IPS DF 4.7 (cell line): ENCODE results near the gene STIM1.

ENCODE experiments used
- DNase-seq: peaks from one replicate; pipeline ENCODE4 v3.0.0-alpha.2; 2013; ENCODE audit warnings: low spot score; ENCODE audit errors: extremely low read depth

STIM1 gene

GRCh38 chr11:4065086-4065485, 209.6 kb downstream of the STIM1 start:
- DNase-seq: no peak

DNA sequence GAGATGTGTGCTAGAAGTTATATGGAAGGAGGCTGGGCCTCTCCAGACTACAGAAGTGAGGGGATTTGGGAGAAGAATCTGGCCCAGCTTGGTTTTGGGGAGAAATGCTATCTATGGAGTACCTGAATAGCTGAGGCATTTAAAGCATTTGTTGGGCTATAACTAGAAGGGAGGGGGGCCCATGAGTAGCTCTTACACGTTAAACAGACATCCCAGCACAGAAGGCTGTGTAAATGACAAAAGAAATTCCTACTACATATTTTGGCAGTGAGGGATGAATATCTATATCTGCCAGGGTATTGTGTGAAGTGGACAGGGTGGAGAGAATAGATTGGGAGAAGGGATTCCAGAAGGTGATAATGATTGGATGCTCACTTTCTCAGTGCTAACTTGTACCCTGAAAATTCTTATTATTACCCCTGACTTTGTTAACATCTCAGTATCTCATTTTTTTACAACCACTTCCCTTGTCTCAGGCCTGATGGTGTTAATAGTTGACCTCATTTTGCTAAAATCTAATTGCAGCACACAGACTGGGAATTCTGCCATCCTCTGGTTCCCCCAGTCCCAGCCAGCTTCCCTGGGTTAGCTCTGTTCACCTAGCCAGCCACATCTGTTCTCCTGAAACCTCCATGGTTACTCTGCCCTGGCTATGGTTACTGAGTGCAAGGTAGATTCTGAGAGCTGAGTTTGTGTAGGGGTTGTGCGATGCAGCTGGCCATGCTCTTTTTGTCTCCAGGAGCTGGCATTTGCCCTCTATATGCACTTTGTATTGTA, 210.3 kb downstream of the STIM1 start:
- DNase-seq: no peak

GRCh38 chr11:4066910-4067309, 211.4 kb downstream of the STIM1 start:
- no peak for DNase-seq

- no peak for DNase-seq
Measured at GRCh38 chr11:4068962-4069361, 213.5 kb downstream of the STIM1 start.

- DNase-seq: no peak
Measured at GRCh38 chr11:4071325-4071724, 215.9 kb downstream of the STIM1 start.

GRCh38 chr11:4071914-4072313, 216.4 kb downstream of the STIM1 start:
- no peak for DNase-seq

DNA sequence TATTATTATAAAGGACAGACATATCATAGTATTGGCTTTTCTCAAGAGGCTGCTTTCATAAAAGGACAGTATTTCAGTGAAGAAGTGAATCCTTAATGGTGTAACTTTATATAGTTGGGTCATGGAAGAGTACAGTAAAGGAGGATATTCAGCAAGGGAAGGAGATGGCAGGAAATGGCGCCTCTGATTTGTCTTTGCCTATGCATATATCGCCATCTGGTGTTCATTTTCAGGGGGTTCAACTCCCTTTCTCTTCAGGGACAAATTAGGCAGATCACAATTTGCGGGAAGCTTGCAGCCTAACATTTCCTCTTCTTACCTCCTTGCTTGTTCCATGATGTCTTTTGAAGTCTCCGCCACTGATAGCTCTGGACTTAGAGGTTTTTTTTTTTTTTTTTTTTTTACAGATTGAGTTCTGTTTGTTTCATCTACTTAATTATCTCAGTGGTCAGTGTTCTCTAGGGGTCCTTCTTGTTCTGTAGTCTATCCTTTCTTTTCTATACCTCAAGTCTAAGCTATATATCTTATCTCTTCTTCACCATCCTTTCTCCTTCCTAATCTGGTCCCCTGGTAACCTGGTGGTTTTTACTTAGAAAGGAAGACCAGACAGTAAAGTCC, 217.3 kb downstream of the STIM1 start:
- peak; percentile 44 for DNase-seq

DNA sequence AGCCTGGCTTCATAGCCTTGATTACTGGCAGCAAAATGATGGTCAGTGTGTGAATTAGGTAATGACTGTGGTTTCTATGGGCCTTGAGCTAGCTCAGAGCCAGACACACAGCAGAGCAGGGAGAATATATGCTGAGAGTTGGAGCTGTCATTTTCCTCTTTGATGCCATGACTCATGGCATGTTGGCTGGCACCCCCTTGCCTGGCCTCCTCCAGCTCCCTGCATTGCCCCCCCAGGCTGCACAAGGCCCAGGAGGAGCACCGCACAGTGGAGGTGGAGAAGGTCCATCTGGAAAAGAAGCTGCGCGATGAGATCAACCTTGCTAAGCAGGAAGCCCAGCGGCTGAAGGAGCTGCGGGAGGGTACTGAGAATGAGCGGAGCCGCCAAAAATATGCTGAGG, 218.8 kb downstream of the STIM1 start:
- no peak for DNase-seq

GRCh38 chr11:4076774-4077173, 221.3 kb downstream of the STIM1 start:
- DNase-seq: no peak

GRCh38 chr11:4083198-4083597, 227.7 kb downstream of the STIM1 start:
- no peak for DNase-seq

- no peak for DNase-seq
Measured at GRCh38 chr11:4084406-4085125, 229.1 kb downstream of the STIM1 start.

DNA sequence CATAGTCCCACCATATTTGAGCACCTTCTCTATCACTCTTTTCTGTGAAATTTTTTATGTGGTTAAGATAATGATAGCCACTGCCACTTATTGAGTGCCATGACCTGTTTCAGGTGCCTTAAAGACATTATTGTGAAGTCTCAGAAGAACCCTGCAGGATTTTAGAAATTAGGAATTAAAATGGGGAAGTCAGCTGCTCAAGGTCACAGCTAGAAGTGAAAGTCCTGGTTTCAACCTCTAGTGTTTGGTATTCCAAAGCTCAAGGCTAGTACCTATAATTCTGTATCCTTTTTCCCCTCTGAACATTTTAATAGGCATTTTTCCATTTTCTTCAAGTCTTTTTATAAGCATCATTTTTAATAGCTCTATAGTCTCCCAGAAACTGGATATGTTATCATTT, 230.1 kb downstream of the STIM1 start:
- no peak for DNase-seq

- no peak for DNase-seq
Measured at GRCh38 chr11:4086575-4087353, 231.3 kb downstream of the STIM1 start.

- DNase-seq: no peak
Measured at GRCh38 chr11:4087551-4087950, 232.1 kb downstream of the STIM1 start.

DNA sequence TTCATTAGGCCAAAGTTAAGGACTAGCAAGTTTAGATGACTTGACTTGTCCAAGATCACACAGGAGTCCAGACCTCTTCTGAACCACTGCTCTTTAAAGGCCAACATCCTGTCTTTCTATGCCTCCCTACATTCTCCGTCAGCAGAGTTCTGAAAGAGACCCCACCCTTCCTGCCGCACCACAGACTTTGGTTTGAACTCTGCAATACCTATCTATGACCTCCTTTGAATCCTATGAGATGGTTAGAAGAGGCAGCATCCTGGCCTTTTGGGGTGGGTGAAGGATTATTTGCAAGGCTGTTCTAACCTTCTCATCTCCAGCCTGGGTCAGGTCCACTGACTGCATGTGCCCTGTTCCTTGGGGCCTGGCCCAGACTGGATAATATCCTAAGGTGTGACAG, 234.8 kb downstream of the STIM1 start:
- DNase-seq: no peak

DNA sequence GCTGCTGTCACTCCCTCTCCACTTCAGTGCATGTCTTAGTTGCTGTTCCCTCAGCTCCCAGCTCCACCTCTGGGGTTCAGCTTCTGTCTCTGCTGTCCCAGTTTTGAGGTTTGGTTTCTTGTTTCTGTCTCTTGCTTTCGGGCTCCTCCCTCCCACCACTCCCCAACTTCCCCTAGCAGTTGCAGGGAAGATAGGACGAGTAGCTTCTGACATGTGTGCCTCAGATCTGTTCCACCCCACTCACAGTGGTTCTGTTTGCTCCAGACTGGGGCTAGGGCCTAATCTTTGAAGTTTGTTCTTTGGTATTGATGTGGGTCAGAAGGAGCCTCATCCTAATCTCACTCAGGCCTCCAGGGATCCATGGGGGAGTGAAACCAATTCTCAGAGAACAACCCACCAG, 236.6 kb downstream of the STIM1 start:
- no peak for DNase-seq

DNA sequence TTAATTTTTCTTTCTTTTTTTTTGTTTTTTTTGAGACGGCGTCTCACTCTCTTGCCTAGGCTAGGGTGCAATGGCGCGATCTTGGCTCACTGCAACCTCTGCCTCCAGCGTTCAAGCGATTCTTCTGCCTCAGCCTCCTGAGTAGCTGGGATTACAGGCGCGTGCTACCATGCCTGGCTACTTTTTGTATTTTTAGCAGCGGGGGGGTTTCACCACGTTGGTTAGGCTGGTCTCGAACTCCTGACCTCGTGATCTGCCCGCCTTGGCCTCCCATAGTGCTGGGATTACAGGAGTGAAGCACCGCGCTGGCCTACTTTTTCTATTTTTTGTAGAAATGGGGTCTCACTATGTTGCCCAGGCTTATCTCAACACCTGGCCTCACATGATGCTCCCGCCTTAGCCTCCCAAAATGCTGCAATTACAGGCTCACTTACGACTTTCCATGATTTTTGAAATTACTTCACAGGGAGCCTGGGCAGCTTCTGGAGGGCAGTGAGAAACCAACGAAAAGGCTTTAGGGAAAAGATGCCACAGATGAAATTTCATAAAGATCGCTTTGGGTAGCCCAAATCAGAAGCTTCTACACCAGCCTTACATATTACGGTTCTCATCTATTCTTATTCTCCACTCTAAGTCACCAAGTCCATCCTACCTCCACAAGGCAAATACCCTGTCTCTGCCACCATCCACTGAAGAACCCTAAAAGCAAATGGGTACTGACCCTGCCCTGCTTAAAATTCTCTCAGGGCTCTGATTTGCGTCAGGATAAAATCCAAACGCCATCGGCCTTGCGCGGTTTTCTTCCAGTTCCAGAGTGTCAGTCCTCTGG, 238.3 kb downstream of the STIM1 start:
- DNase-seq: no peak

DNA sequence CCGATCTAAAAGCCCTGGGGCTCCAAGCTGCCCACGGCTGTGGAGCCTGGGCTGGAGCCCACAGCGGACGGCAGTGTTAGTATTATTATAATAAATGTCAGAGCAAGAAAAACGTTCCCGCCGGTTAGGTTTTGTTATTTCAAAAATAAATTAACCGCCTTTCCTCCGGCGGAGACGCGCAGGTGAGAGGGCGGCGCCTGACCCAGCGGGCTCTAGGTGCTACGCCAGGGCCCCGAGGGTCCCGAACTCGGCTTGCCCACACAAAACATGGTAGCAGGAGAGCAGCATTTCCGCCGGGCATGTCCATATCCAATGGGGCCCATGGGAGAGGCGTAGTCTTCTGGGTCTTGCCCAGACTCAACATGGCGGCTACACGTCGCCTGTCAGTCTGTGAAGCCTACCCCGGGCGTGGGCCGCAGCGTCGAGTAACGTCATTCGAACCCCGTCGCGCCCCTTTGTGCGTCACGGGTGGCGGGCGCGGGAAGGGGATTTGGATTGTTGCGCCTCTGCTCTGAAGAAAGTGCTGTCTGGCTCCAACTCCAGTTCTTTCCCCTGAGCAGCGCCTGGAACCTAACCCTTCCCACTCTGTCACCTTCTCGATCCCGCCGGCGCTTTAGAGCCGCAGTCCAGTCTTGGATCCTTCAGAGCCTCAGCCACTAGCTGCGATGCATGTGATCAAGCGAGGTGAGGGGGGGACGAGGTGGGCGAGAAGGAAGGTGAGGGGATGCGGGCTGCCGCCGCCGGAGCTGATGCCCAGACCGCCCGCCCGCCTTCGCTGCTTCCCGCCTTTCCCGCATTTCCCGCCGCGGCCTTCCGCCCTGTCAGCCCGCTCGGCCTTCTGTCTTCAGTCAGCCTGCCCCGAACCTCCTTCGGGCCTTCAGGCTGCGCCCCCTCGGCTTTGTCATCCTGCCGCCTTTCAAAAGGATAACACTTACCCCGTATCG, 239.2 kb downstream of the STIM1 start, which contains the start of gene RRM1:
Gene RRM1, plus strand, starts transcription at position 452 of the 944 bp plus-strand sequence. Its CDS starts 214 bp downstream, at position 666.
- DNase-seq: peak; percentile 91

DNA sequence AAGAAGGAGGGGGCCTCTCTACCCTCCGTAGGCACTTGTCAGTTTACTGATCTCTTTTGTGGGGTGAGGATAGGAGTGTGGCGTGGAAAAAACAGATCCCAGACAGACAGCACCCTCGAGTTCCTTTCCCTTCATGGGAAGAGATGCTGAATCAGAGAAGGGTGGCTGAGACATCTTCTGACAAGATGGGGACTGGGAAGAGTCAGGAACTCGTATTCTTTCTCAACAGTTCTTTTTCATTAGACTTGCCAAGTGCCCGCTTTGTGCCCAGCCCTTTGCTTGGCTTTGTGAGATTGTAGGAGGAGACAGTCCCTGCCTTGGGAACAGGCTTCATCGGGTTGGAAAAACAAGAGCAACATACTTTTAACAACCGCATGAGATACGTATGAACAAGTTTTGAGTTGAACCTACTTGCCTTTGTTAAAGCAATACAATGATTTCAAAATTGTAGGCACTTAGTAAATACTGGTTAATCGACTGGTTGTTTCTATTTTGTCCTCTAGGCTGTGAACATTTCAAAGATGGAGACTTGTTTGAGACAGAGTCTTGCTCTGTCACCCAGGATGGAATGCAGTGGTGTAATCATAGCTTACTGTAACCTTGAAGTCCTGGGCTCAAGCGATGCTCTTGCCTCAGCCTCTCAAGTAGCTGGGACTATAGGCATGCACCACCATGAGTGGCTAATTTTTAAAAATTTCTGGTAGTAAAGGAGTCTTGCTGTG, 240.2 kb downstream of the STIM1 start:
- no peak for DNase-seq
